IPS DF 6.9 (cell line): ENCODE results near the gene ABHD8.

ENCODE experiments used
- DNase-seq: peaks from one replicate; pipeline ENCODE4 v3.0.0-alpha.2; 2013; ENCODE audit warnings: low read depth, low spot score
- H3K27ac ChIP-seq: one replicate; pipeline ENCODE4 v1.5.1; 2013; ENCODE audit warnings: low read length, control low read depth
- H3K27me3 ChIP-seq: 2 replicates; pipeline ENCODE4 v1.6.1; 2013; ENCODE audit warnings: mild to moderate bottlenecking, low read length; ENCODE audit not compliant: control insufficient read depth, insufficient read depth
- H3K36me3 ChIP-seq: 2 replicates; pipeline ENCODE4 v1.6.1; 2013; ENCODE audit warnings: low read length; ENCODE audit not compliant: control insufficient read depth, insufficient read depth
- H3K4me1 ChIP-seq: 2 replicates; pipeline ENCODE4 v1.6.1; 2013; ENCODE audit warnings: low read length; ENCODE audit not compliant: control insufficient read depth, insufficient read depth
- H3K4me3 ChIP-seq: 2 replicates; pipeline ENCODE4 v1.5.1; 2013; ENCODE audit warnings: mild to moderate bottlenecking, low read length
- H3K9me3 ChIP-seq: 2 replicates; pipeline ENCODE4 v1.6.1; 2013; ENCODE audit warnings: low read length, inconsistent platforms; ENCODE audit not compliant: control insufficient read depth, insufficient read depth
- WGBS: extraction: QIAGEN DNeasy Blood & Tissue Kit; methylation state at CpG from one replicate; pipeline ENCODE4 v1.1.7; 2013; ENCODE audit warnings: mixed read lengths, missing lambda C conversion rate; ENCODE audit not compliant: insufficient read length, insufficient coverage; 5-methylcytosine and 5-hydroxymethylcytosine counted together

ABHD8 gene

GRCh38 chr19:17327068-17327653, 23.9 kb upstream of the ABHD8 start:
- H3K27ac ChIP-seq = no peak overlapping the region
- no peaks in the 10 kb centered on the region for H3K27me3 ChIP-seq
- H3K4me3 ChIP-seq = peak overlapping the region; percentile 53; the same call in 1 of the 2 replicates
- peaks cover 4% of the 10 kb centered on the region for H3K36me3 ChIP-seq
- WGBS = no CpG with 5 or more reads among the region's 27 CpGs
- H3K4me1 ChIP-seq = peaks cover 13% of the 10 kb centered on the region
- no peaks in the 10 kb centered on the region for H3K9me3 ChIP-seq
- no peak for DNase-seq

DNA sequence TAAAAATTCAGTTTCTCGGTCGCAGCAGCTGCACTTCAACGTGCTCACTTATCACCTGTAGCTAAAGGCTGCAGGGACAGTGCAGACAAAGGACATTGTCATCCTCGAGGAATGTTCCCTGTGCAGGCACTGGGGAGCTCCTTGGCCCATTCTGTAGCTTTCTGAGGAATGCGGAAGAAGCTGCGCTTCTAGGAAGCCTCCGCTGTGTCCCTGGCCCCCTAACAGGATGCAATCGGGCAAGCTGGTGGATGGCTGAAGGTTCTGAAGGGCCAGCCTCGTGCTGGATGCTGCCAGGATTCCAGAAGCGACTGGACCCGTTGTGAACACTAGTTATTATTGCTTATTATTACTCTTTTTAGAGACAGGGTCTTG, 23.4 kb upstream of the ABHD8 start:
- no peaks in the 10 kb centered on the region for H3K9me3 ChIP-seq
- H3K4me1 ChIP-seq = peaks cover 13% of the 10 kb centered on the region
- H3K4me3 ChIP-seq = no peak overlapping the region
- H3K27me3 ChIP-seq = no peaks in the 10 kb centered on the region
- no CpG with 5 or more reads among the region's 11 CpGs for WGBS
- H3K27ac ChIP-seq = no peak overlapping the region
- peaks cover 6% of the 10 kb centered on the region for H3K36me3 ChIP-seq
- DNase-seq = no peak

- H3K27me3 ChIP-seq = no peaks in the 10 kb centered on the region
- H3K4me3 ChIP-seq = no peak overlapping the region
- peaks cover 6% of the 10 kb centered on the region for H3K36me3 ChIP-seq
- peaks cover 13% of the 10 kb centered on the region for H3K4me1 ChIP-seq
- DNase-seq = no peak
- H3K9me3 ChIP-seq = no peaks in the 10 kb centered on the region
- no peak overlapping the region for H3K27ac ChIP-seq
- WGBS = no CpG with 5 or more reads among the region's 17 CpGs
These were observed 22.8 kb upstream of the ABHD8 start for GRCh38 chr19:17325881-17326594.

DNA sequence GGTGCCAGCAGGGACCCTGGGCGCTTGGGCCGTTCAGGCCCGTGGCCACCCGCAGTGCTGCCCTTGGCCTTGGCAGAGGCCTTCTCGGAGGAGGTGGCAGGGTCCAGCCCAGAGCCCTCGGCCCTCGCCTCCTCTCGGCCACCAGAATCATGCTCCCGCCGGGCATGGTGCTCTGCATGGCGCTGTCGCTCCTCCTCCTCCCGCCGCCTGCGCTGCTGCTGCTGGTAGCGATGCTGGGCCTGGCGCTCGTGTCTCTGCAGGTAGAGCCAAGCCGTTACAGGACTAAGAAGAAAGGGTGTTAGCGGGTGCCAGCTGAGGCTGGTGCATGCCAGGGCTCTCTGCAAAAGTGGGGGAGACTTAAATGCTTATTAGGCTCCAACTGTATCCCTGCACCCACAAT, 21.9 kb upstream of the ABHD8 start:
- Histone ChIP-seq H3K9me3 (no peaks in the 10 kb centered on the region), H3K4me1 (peaks cover 13% of the 10 kb centered on the region), H3K27ac (no peak overlapping the region), H3K36me3 (peaks cover 12% of the 10 kb centered on the region), H3K27me3 (no peaks in the 10 kb centered on the region), H3K4me3 (no peak overlapping the region)
- no CpG with 5 or more reads among the region's 20 CpGs for WGBS
- DNase-seq = no peak

DNA sequence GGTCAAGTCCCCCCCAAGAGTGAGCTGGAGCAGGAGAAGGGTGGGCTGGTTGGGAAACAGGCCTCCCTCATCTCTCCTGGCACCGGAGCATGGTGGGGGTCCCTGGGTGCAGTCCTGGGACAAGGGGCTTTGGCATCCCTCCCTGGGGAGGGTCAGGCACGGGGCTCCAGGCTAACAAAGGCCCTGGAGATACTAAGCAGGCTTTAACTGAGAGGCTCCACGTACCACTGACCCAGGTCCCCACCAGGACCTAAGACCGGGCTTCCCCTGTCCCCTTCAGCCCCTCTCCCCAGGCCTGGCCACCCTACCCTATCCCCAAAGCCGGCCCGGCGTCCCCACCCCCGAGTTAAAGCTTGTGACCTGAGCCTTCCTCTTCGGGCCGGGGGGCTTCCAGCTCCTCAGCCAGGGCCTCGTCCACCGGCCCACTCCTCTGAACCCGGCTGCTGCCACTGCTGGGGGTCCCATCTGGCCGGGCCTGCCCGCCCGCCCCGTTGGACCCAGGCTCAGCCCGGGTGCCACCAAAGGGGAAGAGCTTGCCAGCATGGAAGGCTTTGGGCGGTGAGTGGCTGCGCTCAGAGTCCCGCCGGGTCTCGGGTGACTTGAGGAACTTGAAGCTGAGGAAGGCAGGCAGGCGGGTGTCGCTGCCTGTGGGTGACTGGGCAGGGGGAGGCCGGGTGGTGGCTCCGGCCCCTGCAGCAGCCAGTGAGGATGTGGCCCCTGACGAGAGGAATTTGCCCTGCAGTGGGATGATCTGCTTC, 21.3 kb upstream of the ABHD8 start:
- no peaks in the 10 kb centered on the region for H3K9me3 ChIP-seq
- no CpG with 5 or more reads among the region's 28 CpGs for WGBS
- DNase-seq = no peak
- peaks cover 16% of the 10 kb centered on the region for H3K36me3 ChIP-seq
- peaks cover 13% of the 10 kb centered on the region for H3K4me1 ChIP-seq
- H3K4me3 ChIP-seq = no peak overlapping the region
- H3K27ac ChIP-seq = no peak overlapping the region
- no peaks in the 10 kb centered on the region for H3K27me3 ChIP-seq

GRCh38 chr19:17323964-17324332, 20.7 kb upstream of the ABHD8 start:
- H3K4me3 ChIP-seq = no peak overlapping the region
- no CpG with 5 or more reads among the region's 7 CpGs for WGBS
- H3K27me3 ChIP-seq = no peaks in the 10 kb centered on the region
- H3K9me3 ChIP-seq = no peaks in the 10 kb centered on the region
- no peak for DNase-seq
- peaks cover 8% of the 10 kb centered on the region for H3K4me1 ChIP-seq
- H3K36me3 ChIP-seq = peaks cover 17% of the 10 kb centered on the region
- no peak overlapping the region for H3K27ac ChIP-seq

DNA sequence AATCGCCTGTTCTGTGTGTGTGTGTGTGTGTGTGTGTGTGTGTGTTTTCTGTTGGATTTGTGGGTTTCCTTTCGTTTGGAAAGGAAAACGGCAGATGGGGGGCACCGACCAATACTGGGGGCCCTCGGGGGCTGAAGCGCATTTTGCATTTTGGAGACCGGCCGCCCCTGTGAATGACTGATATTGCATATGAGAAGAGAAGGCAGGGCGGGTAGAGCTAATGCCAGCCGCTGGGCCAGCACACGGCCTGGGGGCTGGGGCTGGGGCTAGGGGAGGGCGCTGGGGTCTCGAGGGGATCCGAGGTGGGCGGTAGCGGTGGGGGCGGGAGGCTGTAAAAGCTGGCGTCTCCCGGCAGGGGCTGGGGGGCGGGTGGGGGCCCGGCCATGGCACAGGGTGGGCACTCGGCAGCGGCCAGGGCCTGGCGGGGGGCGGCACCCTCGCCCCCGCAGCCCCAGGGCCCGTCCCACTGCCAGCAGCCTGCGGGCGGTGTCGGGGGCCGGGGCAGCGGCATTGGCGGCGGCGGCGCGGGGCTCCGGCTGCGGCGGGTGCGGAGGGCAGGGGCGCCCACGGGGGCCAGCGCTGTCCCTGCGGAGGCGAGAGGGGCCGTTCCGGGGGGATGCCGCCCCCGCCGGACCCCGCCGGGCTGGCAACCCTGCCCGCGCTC, 20.2 kb upstream of the ABHD8 start:
- WGBS = no CpG with 5 or more reads among the region's 56 CpGs
- DNase-seq = no peak
- H3K27me3 ChIP-seq = no peaks in the 10 kb centered on the region
- no peaks in the 10 kb centered on the region for H3K9me3 ChIP-seq
- H3K4me3 ChIP-seq = no peak overlapping the region
- peaks cover 8% of the 10 kb centered on the region for H3K4me1 ChIP-seq
- no peak overlapping the region for H3K27ac ChIP-seq
- peaks cover 19% of the 10 kb centered on the region for H3K36me3 ChIP-seq

- H3K9me3 ChIP-seq = no peaks in the 10 kb centered on the region
- no peak overlapping the region for H3K27ac ChIP-seq
- peaks cover 8% of the 10 kb centered on the region for H3K4me1 ChIP-seq
- peaks cover 19% of the 10 kb centered on the region for H3K36me3 ChIP-seq
- no peaks in the 10 kb centered on the region for H3K27me3 ChIP-seq
- DNase-seq = no peak
- no peak overlapping the region for H3K4me3 ChIP-seq
- WGBS = no CpG with 5 or more reads among the region's 10 CpGs
These were observed 19.6 kb upstream of the ABHD8 start for GRCh38 chr19:17322854-17323253.

DNA sequence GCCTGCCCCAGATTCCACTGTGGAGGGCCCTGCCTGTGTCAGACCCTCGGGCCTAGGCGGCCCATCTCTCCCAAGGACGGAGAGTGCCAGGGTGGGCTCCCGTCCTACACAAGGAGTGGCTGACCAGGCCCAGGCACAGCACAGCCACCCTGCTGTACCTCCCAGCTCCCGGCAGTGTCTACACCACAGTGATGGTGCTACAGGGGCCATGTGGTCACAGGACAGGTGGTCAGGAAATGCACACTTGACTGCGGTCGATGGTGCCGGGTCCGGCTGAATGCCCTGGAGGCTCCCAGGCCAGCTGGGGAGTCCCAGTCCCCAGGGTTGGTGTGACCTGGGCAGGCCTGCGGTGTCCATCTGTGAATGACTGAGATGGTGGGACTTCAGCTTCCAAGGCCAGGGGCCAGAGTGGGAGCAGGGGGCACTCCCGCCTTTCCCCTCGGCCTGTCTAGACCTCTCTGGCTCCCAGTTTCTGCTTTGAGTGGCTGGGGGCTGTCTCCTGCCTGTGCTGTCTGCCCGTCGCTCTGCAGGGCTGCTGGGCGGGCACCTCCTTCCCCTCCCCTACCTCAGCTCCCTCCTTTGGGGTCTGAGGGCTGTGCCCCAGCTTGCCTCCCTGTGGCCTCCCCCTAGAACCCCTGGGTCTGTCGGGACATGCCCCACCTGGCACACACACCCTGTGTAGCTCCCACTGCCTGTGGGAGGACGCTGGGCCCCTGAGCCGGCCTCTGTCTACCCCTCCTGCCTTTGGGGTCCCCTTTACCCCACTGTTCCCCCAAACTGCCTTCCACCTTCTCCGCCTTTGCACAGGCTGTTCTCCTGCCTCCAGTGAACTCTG, 18.6 kb upstream of the ABHD8 start:
- H3K27me3 ChIP-seq = no peaks in the 10 kb centered on the region
- no peaks in the 10 kb centered on the region for H3K9me3 ChIP-seq
- peaks cover 3% of the 10 kb centered on the region; the same call in 1 of the 2 replicates for H3K4me1 ChIP-seq
- no peak overlapping the region for H3K4me3 ChIP-seq
- no peak overlapping the region for H3K27ac ChIP-seq
- WGBS = no CpG with 5 or more reads among the region's 19 CpGs
- no peak for DNase-seq
- peaks cover 19% of the 10 kb centered on the region for H3K36me3 ChIP-seq

- Histone ChIP-seq H3K27me3 (no peaks in the 10 kb centered on the region), H3K4me3 (no peak overlapping the region), H3K36me3 (peaks cover 26% of the 10 kb centered on the region), H3K9me3 (no peaks in the 10 kb centered on the region), H3K4me1 (no peaks in the 10 kb centered on the region), H3K27ac (no peak overlapping the region)
- WGBS = no CpG with 5 or more reads among the region's 11 CpGs
- no peak for DNase-seq
These were observed 17.2 kb upstream of the ABHD8 start for GRCh38 chr19:17320435-17320834.
